HepG2 (cell line): ENCODE measurements around the gene ATOSB. TPM values are rescaled to one million over a fixed set of nuclear protein-coding genes. Genes with fewer than 3 reads are reported as not detected.

Experiments used
- ATAC-seq: fragments of 200-7000 bp; cut with Tn5 transposase; 3 replicates; pipeline ENCODE4 v1.9.1; 2020; ENCODE audit warnings: mild to moderate bottlenecking, moderate library complexity
- BruUV-seq: library from RNA; stranded (reverse); fragments of 400-500 nt; replicated peaks from 2 replicates; lab custom pipeline; 2021; lab: Mats Ljungman, UMichigan
- CTCF ChIA-PET: fragments of 300-600 bp; formaldehyde crosslinking; extraction: SDS; loops from one replicate; lab custom pipeline; 2021; ENCODE audit warnings: low total read pairs, inconsistent platforms, low intra/inter-chr PET ratio; lab: Yijun Ruan, JAX
- POLR2A ChIA-PET: fragments of 350-600 bp; sonication (Branson Sonifier 250); formaldehyde crosslinking; loops from one replicate; lab custom pipeline; 2020; ENCODE audit warnings: antibody characterized with exemption, inconsistent platforms; lab: Yijun Ruan, JAX
- DNase-seq: peaks from one replicate; pipeline ENCODE4 v3.0.0-alpha.2; 2015; ENCODE audit warnings: low spot score
- FAIRE-seq: peaks from 3 replicates; lab custom pipeline; 2011; peaks lifted over from hg19 to GRCh38; lab: Jason Lieb, UNC
- H2AFZ ChIP-seq: one replicate; pipeline ENCODE4 v1.6.1; 2011; ENCODE audit warnings: low read length, inconsistent platforms
- H3K27ac ChIP-seq: fragments of 300-600 bp; 3 replicates; pipeline ENCODE4 v1.8.0; 2011; ENCODE audit warnings: mixed run types, mild to moderate bottlenecking, mixed read lengths, low read length, inconsistent platforms; ENCODE audit not compliant: insufficient read depth; ENCODE audit errors: extremely low read length
- H3K27me3 ChIP-seq, 2 experiments: fragments of 200-600 bp in 1 of 2; 2 replicates in 1 of 2; 3 replicates in 1 of 2; pipeline versions ENCODE4 v1.6.0 to v1.8.0; 2011; ENCODE audit warnings: low read length in 2 of 2, mild to moderate bottlenecking in 2 of 2, moderate library complexity in 2 of 2, inconsistent platforms in 1 of 2; ENCODE audit not compliant: insufficient read depth in 2 of 2, control insufficient read depth in 1 of 2
- H3K36me3 ChIP-seq, 2 experiments: fragments of 200-600 bp in 1 of 2; replicated peaks in 1 of 2; 2 replicates in 1 of 2; 3 replicates in 1 of 2; pipeline versions ENCODE4 v1.5.1 to v1.8.0; 2011; ENCODE audit warnings: low read length in 2 of 2, inconsistent platforms in 1 of 2; ENCODE audit not compliant: insufficient read depth in 2 of 2, control insufficient read depth in 1 of 2
- H3K4me1 ChIP-seq: 2 replicates; pipeline ENCODE4 v1.5.1; 2012; ENCODE audit warnings: low read length, inconsistent platforms; ENCODE audit not compliant: insufficient read depth
- H3K4me2 ChIP-seq: 2 replicates; pipeline ENCODE4 v1.6.0; 2011; ENCODE audit warnings: low read depth, low read length, inconsistent platforms
- H3K4me3 ChIP-seq, 3 experiments: fragments of 200-600 bp in 1 of 3; sonication (generic), shearing (Covaris generic) in 1 of 3; replicated peaks in 1 of 3; 2 replicates each; pipeline ENCODE4 v1.5.1; 2011 to 2016; ENCODE audit warnings: low read length in 3 of 3, inconsistent platforms in 2 of 3, low read depth in 2 of 3, mild to moderate bottlenecking in 2 of 3, control low read depth in 1 of 3, mixed read lengths in 1 of 3; ENCODE audit not compliant: insufficient read depth in 1 of 3
- H3K79me2 ChIP-seq: one replicate; pipeline ENCODE4 v1.6.1; 2011; ENCODE audit warnings: low read length, inconsistent platforms; ENCODE audit not compliant: insufficient read depth
- H3K9ac ChIP-seq: 2 replicates; pipeline ENCODE4 v1.6.0; 2011; ENCODE audit warnings: mild to moderate bottlenecking, low read depth, low read length, inconsistent platforms; ENCODE audit not compliant: insufficient read depth
- H3K9me3 ChIP-seq: 2 replicates; pipeline ENCODE4 v1.5.1; 2012; ENCODE audit warnings: mild to moderate bottlenecking, low read length
- H4K20me1 ChIP-seq: 2 replicates; pipeline ENCODE4 v1.6.0; 2011; ENCODE audit warnings: inconsistent platforms, mild to moderate bottlenecking, low read length, moderate library complexity; ENCODE audit not compliant: insufficient read depth
- GMEB2 ChIP-seq: IDR thresholded peaks from 2 replicates; pipeline ENCODE4 v1.6.1; 2016; ENCODE audit warnings: missing biosample characterization, missing genetic modification reagents, low read depth
- HNF1A ChIP-seq, 2 experiments: sonication (generic) in 1 of 2; formaldehyde crosslinking in 1 of 2; IDR thresholded peaks; 2 replicates each; pipeline versions ENCODE4 v1.4.0 to v1.6.1; 2016 to 2020; ENCODE audit warnings: borderline replicate concordance in 1 of 2, low read depth in 1 of 2, mild to moderate bottlenecking in 1 of 2, missing genetic modification reagents in 1 of 2
- HNRNPL ChIP-seq: fragments of 200-400 bp; formaldehyde crosslinking; IDR thresholded peaks from 2 replicates; pipeline ENCODE4 v1.6.1; 2017; ENCODE audit warnings: mild to moderate bottlenecking, low read depth, low read length
- IRX3 ChIP-seq: sonication (generic); formaldehyde crosslinking; IDR thresholded peaks from 2 replicates; pipeline ENCODE4 v1.8.1; 2023; ENCODE audit warnings: mild to moderate bottlenecking, low read depth, missing genetic modification reagents, borderline replicate concordance
- MBNL3 ChIP-seq: fragments of 250-450 bp; sonication (Bioruptor Pico); conservative IDR thresholded peaks from 2 replicates; pipeline ENCODE4 v1.8.0; 2022; ENCODE audit warnings: mild to moderate bottlenecking, inconsistent platforms
- NCOR1 ChIP-seq: fragments of 200-600 bp; sonication (generic); IDR thresholded peaks from 2 replicates; pipeline ENCODE4 v1.7.0; 2017; ENCODE audit warnings: antibody characterized with exemption, low read length, borderline replicate concordance
- NFKBIZ ChIP-seq: IDR thresholded peaks from 2 replicates; pipeline ENCODE4 v1.6.1; 2018; ENCODE audit warnings: missing genetic modification reagents, missing compliant biosample characterization
- TERF1 ChIP-seq: sonication (generic); formaldehyde crosslinking; IDR thresholded peaks from 2 replicates; pipeline ENCODE4 v1.8.0; 2022; ENCODE audit warnings: mild to moderate bottlenecking, missing genetic modification reagents, moderate library complexity
- TGIF2 ChIP-seq: IDR thresholded peaks from 2 replicates; pipeline ENCODE4 v1.6.1; 2016; ENCODE audit warnings: control low read depth, missing compliant biosample characterization
- ZNF34 ChIP-seq: sonication (generic); formaldehyde crosslinking; IDR thresholded peaks from 2 replicates; pipeline ENCODE4 v1.4.0; 2020; ENCODE audit warnings: mild to moderate bottlenecking, missing genetic modification reagents, borderline replicate concordance
- ZNF552 ChIP-seq: sonication (generic); formaldehyde crosslinking; IDR thresholded peaks from 2 replicates; pipeline ENCODE4 v1.9.0; 2022; ENCODE audit warnings: missing genetic modification reagents, mild to moderate bottlenecking, borderline replicate concordance
- WGBS: methylation state at CpG from one replicate; pipeline ENCODE4 v1.1.6; 2017; ENCODE audit warnings: low lambda C conversion rate; 5-methylcytosine and 5-hydroxymethylcytosine counted together
- in situ Hi-C: cut with HindIII; loops from 2 replicates; pipeline ENCODE4 v1.10.0; 2017; ENCODE audit warnings: low pct_unique_long_range_greater_than_20kb; ENCODE audit not compliant: extremely low pct_ligation_motif_present
- intact Hi-C: fragments of 100-400 bp; cut with micrococcal nuclease; formaldehyde crosslinking; loops from one replicate; pipeline ENCODE4 v1.10.0; 2022; ENCODE audit not compliant: unreplicated experiment
- polyA plus RNA-seq, 8 experiments: library from polyadenylated mRNA; depleted of rRNA in 3 of 8; stranded (reverse) in 7 of 8; unstranded in 1 of 8; fragments of >200 nt; fragmentation: Illumina TruSeq in 4 of 8; extraction: Trizol in 4 of 8; gene quantifications; 2 replicates each; pipeline versions ENCODE4 v1.2.1 to v1.2.3, GENCODE V29; 2011 to 2016; ENCODE audit warnings: low read depth in 4 of 8, missing spikeins in 1 of 8, mixed read lengths in 1 of 8; ENCODE audit not compliant: insufficient read depth in 1 of 8
- total RNA-seq, 5 experiments: library from RNA; depleted of rRNA; stranded (reverse); fragments of >200 nt; fragmentation: Illumina TruSeq; extraction: Trizol; gene quantifications; 2 replicates each; pipeline ENCODE4 v1.2.3, GENCODE V29; 2016; ENCODE audit warnings: low read depth in 1 of 5

ATOSB gene
- total and polyA plus RNA-seq, 2 of the 13 experiments (the other 11 are each of a cell fraction or from before 2014, with no cell fraction given), result 1.9 to 6.4 TPM

- no peak for ATAC-seq
- peaks cover 4 to 21% of the 10 kb centered on the region in 2 experiments; a peak in 4 of 5 replicates for H3K36me3 ChIP-seq
- peaks cover 31% of the 10 kb centered on the region for H3K4me1 ChIP-seq
- no peaks in the 10 kb centered on the region for H3K9me3 ChIP-seq
- no peaks in the 10 kb centered on the region; a peak in 1 of 5 replicates for H3K27me3 ChIP-seq
- CTCF ChIA-PET, result no interaction called here
- FAIRE-seq, result no peak
- no peak overlapping the region for H3K9ac ChIP-seq
- DNase-seq, result no peak
- 100% methylated on average over 4 of the region's 4 CpGs for WGBS
- BruUV-seq, result no TSS peak
- in situ Hi-C loops, result no loop called here
- no peak overlapping the region for H3K4me3 ChIP-seq
- H3K4me2 ChIP-seq, result no peak overlapping the region
- H4K20me1 ChIP-seq, result no peaks in the 10 kb centered on the region
- H3K79me2 ChIP-seq, result peaks cover 26% of the 10 kb centered on the region
- no peak overlapping the region for H3K27ac ChIP-seq
- POLR2A ChIA-PET, result no interaction called here
- no peak for TF ChIP-seq GMEB2 (CRISPR knock-in tag)
- no peak for TF ChIP-seq IRX3 (CRISPR knock-in tag)
- H2AFZ ChIP-seq, result no peak overlapping the region
- intact Hi-C loops, result no loop called here
Observed at GRCh38 chr9:35076848-35077247, 38.8 kb downstream of the ATOSB start.

GRCh38 chr9:35075358-35075757, 40.3 kb downstream of the ATOSB start:
- peaks cover 40% of the 10 kb centered on the region for H3K79me2 ChIP-seq
- ATAC-seq (no peak), DNase-seq (no peak), FAIRE-seq (no peak)
- H3K9me3 ChIP-seq, result no peaks in the 10 kb centered on the region
- no peak overlapping the region for H3K9ac ChIP-seq
- no peak overlapping the region for H3K4me3 ChIP-seq
- H3K27ac ChIP-seq, result no peak overlapping the region
- H2AFZ ChIP-seq, result no peak overlapping the region
- no peak overlapping the region for H3K4me2 ChIP-seq
- ChIA-PET CTCF (no interaction called here), POLR2A (no interaction called here)
- 100% methylated on average over 4 of the region's 4 CpGs for WGBS
- in situ Hi-C loops (no loop called here), intact Hi-C loops (no loop called here)
- peaks cover 4 to 21% of the 10 kb centered on the region in 2 experiments; a peak in 4 of 5 replicates for H3K36me3 ChIP-seq
- peaks cover 35% of the 10 kb centered on the region for H3K4me1 ChIP-seq
- H4K20me1 ChIP-seq, result peaks cover 14% of the 10 kb centered on the region
- BruUV-seq, result no TSS peak
- no peaks in the 10 kb centered on the region; a peak in 1 of 5 replicates for H3K27me3 ChIP-seq
- no peak for TF ChIP-seq ZNF552 (CRISPR knock-in tag)
- no peak for TF ChIP-seq NCOR1
- TF ChIP-seq NFKBIZ (CRISPR knock-in tag), result no peak
- TF ChIP-seq TGIF2 (CRISPR knock-in tag), result no peak
- TF ChIP-seq MBNL3, result no peak
- no peak for TF ChIP-seq ZNF34
- TF ChIP-seq HNRNPL, result no peak
- no peak for TF ChIP-seq TERF1 (CRISPR knock-in tag)
- TF ChIP-seq HNF1A (IDR thresholded peaks at IDR 0.05; ENCODE audit: low read depth), result no peak
- no peak for TF ChIP-seq HNF1A (CRISPR knock-in tag; IDR thresholded peaks at IDR 0.05; ENCODE audit: borderline replicate concordance)
